GM19043 (cell line): ENCODE results near the gene SPAG4.
A peak's percentile ranks its signal among the peaks of the same experiment; 100 is the strongest.

ENCODE experiments used
- ATAC-seq: cut with Tn5 transposase; IDR thresholded peaks from one replicate; pipeline ENCODE4 v1.9.1; 2021; ENCODE audit warnings: low read depth; ENCODE audit not compliant: unreplicated experiment

The SPAG4 gene, protein sequence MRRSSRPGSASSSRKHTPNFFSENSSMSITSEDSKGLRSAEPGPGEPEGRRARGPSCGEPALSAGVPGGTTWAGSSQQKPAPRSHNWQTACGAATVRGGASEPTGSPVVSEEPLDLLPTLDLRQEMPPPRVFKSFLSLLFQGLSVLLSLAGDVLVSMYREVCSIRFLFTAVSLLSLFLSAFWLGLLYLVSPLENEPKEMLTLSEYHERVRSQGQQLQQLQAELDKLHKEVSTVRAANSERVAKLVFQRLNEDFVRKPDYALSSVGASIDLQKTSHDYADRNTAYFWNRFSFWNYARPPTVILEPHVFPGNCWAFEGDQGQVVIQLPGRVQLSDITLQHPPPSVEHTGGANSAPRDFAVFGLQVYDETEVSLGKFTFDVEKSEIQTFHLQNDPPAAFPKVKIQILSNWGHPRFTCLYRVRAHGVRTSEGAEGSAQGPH

GRCh38 chr20:35615667-35616464 lies at the start of gene SPAG4:
Gene SPAG4 (plus strand): TSS chr20:35615829. CDS start chr20:35616004, 175 bp downstream.
- ATAC-seq: peak; percentile 66

- ATAC-seq: no peak
These were observed 47.0 kb upstream of the SPAG4 start for GRCh38 chr20:35568645-35569044.

GRCh38 chr20:35571555-35571954 lies 44.1 kb upstream of the SPAG4 start:
- ATAC-seq: no peak

DNA sequence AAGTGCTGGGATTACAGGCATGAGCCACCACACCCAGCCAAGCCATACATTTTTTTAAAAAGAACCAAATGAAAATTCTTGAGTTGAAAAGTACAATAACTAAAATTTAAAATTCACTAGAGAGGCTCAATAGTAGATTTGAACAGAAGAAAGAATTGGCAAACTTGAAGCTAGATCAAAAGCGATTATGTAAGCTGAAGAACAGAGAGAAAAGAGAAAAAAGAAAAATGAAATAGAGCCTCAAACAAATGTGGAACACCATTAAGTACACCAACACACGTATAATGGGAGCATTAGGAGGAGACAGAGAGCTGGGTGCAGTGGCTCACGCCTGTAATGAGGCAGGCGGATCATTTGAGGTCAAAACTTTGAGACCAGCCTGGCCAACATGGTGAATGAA lies 42.8 kb upstream of the SPAG4 start:
- no peak for ATAC-seq

GRCh38 chr20:35575958-35576357 lies 39.7 kb upstream of the SPAG4 start:
- no peak for ATAC-seq

DNA sequence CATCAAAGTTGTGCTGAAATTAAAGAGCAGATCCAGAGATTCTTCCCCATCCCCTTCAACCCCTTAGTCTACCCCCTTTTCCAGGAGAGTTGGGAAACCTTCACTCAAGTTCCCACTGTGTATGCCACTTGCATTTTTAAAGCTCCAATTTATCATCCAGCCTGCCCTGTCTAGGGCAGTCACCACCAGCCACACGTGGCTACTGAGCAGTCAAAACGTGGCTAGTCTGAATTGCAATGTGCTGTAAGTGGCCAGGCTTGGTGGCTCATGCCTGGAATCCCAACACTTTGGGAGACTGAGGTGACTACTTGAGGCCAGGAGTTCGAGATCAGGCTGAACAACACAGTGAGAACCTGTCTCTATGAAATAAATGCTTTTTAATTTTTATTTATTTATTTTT lies 38.8 kb upstream of the SPAG4 start:
- ATAC-seq: no peak

- ATAC-seq: no peak
These were observed 37.2 kb upstream of the SPAG4 start for GRCh38 chr20:35578469-35578868.

GRCh38 chr20:35579196-35579595 lies 36.4 kb upstream of the SPAG4 start:
- no peak for ATAC-seq

GRCh38 chr20:35582131-35582530 lies 33.5 kb upstream of the SPAG4 start:
- ATAC-seq: no peak

DNA sequence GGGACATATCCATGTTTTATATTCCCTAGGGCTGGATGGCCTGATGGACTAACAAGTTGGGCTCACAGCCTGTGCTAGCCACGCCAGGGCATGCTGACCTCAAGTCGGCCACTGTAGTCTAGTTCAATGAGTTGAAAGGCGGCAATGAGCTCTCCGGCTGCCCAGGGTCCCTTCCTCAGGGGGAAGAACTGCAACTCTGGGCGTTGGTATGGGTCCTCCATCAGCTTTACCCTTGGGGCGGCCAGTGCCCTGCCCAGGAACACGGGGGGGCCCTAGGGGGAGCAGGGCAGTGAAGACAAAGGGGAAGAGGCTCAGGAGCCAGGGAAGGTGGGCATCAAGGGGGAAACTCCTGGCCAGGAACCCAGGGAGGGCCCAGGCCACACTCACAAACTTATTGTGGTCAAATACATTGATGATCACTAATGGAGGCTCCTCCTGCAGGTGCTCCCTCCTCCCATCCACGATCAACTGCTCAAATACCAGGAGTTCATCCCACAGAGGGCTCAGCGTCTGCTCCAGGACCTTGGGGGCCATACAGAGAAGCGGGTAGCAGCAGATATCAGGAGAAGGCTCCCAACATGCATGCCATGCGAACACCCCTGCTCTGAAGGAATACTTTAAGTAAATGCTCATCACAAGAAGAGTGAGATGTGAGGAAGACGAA lies 32.8 kb upstream of the SPAG4 start:
- ATAC-seq: no peak

- no peak for ATAC-seq
These were observed 31.7 kb upstream of the SPAG4 start for GRCh38 chr20:35583636-35584560.

- ATAC-seq: no peak
These were observed 28.7 kb upstream of the SPAG4 start for GRCh38 chr20:35586751-35587425.

DNA sequence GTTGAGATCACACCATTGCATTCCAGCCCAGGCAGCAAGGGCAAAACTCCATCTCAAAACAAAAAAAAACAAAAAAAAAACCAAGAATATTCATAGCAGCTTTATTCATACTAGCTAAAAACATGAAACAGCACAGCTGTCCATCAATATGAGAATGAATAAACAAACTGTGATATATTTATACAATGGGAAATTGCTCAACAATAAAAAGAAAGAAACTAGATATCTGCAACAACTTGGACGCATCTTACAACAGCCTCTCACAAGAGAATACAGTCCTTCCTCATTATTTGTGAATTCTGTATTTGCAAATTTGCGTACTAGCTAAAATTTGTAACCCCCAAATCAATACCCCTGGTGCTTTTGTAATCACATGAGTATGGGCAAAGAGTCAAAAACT lies 28.2 kb upstream of the SPAG4 start:
- ATAC-seq: no peak

GRCh38 chr20:35588397-35588796 lies 27.2 kb upstream of the SPAG4 start:
- no peak for ATAC-seq

GRCh38 chr20:35592339-35592974 lies 23.2 kb upstream of the SPAG4 start:
- no peak for ATAC-seq

DNA sequence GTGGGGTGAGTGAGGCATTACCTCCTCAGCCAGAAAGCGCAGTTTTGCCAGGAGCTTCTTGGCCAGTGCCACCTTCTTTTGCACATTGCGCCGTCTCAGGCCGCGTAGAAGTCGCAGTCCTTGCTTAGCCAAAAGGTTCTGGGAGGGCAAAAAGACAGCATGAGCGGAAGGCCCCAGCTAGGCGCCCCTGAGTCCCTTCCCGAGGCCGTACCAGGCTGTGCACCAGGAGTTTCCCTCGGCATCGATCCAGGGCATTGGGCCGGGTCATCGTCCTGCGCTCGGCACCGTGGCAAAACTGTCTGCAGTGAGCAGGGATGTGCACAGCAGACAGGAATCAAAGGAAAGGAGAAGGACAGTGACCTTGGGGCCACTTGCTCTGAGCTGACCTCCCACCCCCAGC lies 20.2 kb upstream of the SPAG4 start:
- ATAC-seq: no peak

DNA sequence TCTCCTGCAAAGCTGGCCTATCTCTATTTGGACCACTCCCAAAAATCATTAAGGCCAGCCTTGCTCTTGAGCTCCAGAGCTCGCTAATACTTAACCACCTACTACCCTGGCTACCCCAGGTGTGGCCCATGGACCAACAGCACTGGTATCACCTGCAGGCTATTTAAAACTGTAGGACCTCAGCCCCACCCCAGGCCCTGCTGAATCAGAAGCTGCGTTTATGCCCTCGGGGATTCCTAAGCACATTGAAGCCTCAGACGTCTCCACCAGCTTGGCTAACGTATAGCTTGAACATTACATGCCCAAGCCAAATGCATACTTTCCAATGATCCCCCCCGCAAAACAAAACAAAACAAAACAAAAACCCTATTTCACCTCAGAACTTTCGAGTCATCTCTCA lies 19.7 kb upstream of the SPAG4 start:
- ATAC-seq: no peak

DNA sequence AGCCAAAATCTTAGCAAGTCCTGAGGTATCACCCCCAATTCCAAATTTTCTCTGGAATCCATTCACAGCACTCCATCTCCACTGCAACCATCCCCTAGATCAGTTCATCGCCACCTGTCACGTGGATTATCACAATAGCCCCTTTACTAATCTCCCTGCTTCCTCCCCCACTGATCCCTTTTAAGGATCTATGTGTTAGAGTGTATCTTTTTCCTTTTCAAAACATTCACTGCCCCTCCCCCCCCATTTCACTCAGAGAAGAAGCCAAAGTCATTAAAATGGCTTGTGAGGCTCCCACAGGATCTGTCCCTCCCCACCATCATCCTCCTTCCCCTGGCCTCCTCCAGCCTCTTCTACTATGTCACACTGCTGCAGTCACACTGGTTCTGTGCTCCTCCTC lies 18.4 kb upstream of the SPAG4 start:
- no peak for ATAC-seq

- no peak for ATAC-seq
These were observed 17.2 kb upstream of the SPAG4 start for GRCh38 chr20:35598476-35598875.
